22Rv1 (cell line): Measurements from ENCODE around the gene COX19.
"Not testable (repeated sequence)": the region's sequence is repeated elsewhere in the genome, so short reads cannot be mapped to it uniquely, and the experiment has no call there.

Source experiments
- CTCF ChIP-seq: fragments of 450-650 bp; IDR thresholded peaks from 2 replicates; pipeline ENCODE4 v1.5.1; 2017; ENCODE audit warnings: mild to moderate bottlenecking
- ZFX ChIP-seq: fragments of 450-650 bp; IDR thresholded peaks from 2 replicates; pipeline ENCODE4 v1.6.1; 2017; ENCODE audit warnings: antibody characterized with exemption, borderline replicate concordance

- TF ChIP-seq CTCF, ZFX: not testable (repeated sequence)
These were observed 25.9 kb upstream of the COX19 start for GRCh38 chr7:1001069-1001770.
